Activated CD8-positive, alpha-beta memory T cell treated with anti-CD3 and anti-CD28 coated beads for 1 hour (primary cell): Measurements from ENCODE around the gene RPRML.
"Not testable (repeated sequence)": the region's sequence is repeated elsewhere in the genome, so short reads cannot be mapped to it uniquely, and the experiment has no call there.

ENCODE experiments used
- DNase-seq, 2 donors: peaks; one replicate each; pipeline ENCODE4 v3.0.0-alpha.2; 2020; ENCODE audit warnings: low read depth in 1 of 2; ENCODE audit errors: extremely low read depth in 1 of 2

RPRML gene

GRCh38 chr17:46979147-46979863 is at the start of gene RPRML:
TSS of gene RPRML (minus strand) at chr17:46979253. CDS start at chr17:46979007, 246 bp downstream.
- no peak for DNase-seq

- DNase-seq: not testable (repeated sequence)
Observed at GRCh38 chr17:47016966-47017365, 37.9 kb upstream of the RPRML start.

GRCh38 chr17:47013341-47013740 is 34.3 kb upstream of the RPRML start:
- DNase-seq: no peak

GRCh38 chr17:47012457-47012856 is 33.4 kb upstream of the RPRML start:
- DNase-seq: no peak

- no peak for DNase-seq
Observed at GRCh38 chr17:47009759-47010594, 30.9 kb upstream of the RPRML start.

- DNase-seq: no peak
Observed at GRCh38 chr17:47004906-47005305, 25.9 kb upstream of the RPRML start.

GRCh38 chr17:47003864-47004263 is 24.8 kb upstream of the RPRML start:
- DNase-seq: not testable (repeated sequence)

- no peak for DNase-seq
Observed at GRCh38 chr17:46995841-46996571, 17.0 kb upstream of the RPRML start.

GRCh38 chr17:46994993-46995392 is 15.9 kb upstream of the RPRML start:
- no peak for DNase-seq

GRCh38 chr17:46991617-46992016 is 12.6 kb upstream of the RPRML start:
- DNase-seq: no peak

- DNase-seq: no peak
Observed at GRCh38 chr17:46989637-46990431, 10.8 kb upstream of the RPRML start.

GRCh38 chr17:46987927-46988326 is 8.9 kb upstream of the RPRML start:
- DNase-seq: not testable (repeated sequence)

- no peak for DNase-seq
Observed at GRCh38 chr17:46986366-46986765, 7.3 kb upstream of the RPRML start.

GRCh38 chr17:46984892-46985291 is 5.8 kb upstream of the RPRML start:
- DNase-seq: no peak

- DNase-seq: no peak
Observed at GRCh38 chr17:46984341-46984740, 5.3 kb upstream of the RPRML start.

- DNase-seq: no peak
Observed at GRCh38 chr17:46983782-46984181, 4.7 kb upstream of the RPRML start.

- DNase-seq: no peak
Observed at GRCh38 chr17:46982577-46982976, 3.5 kb upstream of the RPRML start.

- no peak for DNase-seq
Observed at GRCh38 chr17:46978489-46979146, 435 bp downstream of the RPRML start.

- no peak for DNase-seq
Observed at GRCh38 chr17:46977750-46978488, 1.1 kb downstream of the RPRML start.
